BLaER1 (cell line): ENCODE data around the gene INSR.
A peak's percentile ranks its signal among the peaks of the same experiment; 100 is the strongest.

Experiments
- H3K27ac ChIP-seq: shearing (Covaris generic); formaldehyde crosslinking; 2 replicates; pipeline ENCODE4 v1.8.1; 2022
- H3K27me3 ChIP-seq: shearing (Covaris generic); formaldehyde crosslinking; 2 replicates; pipeline ENCODE4 v1.8.1; 2022
- H3K36me3 ChIP-seq: shearing (Covaris generic); formaldehyde crosslinking; 2 replicates; pipeline ENCODE4 v1.8.1; 2022
- H3K4me1 ChIP-seq: shearing (Covaris generic); formaldehyde crosslinking; 2 replicates; pipeline ENCODE4 v1.8.1; 2022
- H3K4me2 ChIP-seq: shearing (Covaris generic); formaldehyde crosslinking; 2 replicates; pipeline ENCODE4 v1.8.1; 2022
- H3K4me3 ChIP-seq: shearing (Covaris generic); formaldehyde crosslinking; 2 replicates; pipeline ENCODE4 v1.8.1; 2022
- H3K9ac ChIP-seq: shearing (Covaris generic); formaldehyde crosslinking; 2 replicates; pipeline ENCODE4 v1.8.1; 2022
- H3K9me3 ChIP-seq: shearing (Covaris generic); formaldehyde crosslinking; 2 replicates; pipeline ENCODE4 v1.8.1; 2022
- H4K20me1 ChIP-seq: shearing (Covaris generic); formaldehyde crosslinking; 2 replicates; pipeline ENCODE4 v1.8.1; 2022
- Cebpa-rat ChIP-seq: shearing (Covaris generic); IDR thresholded peaks from 2 replicates; pipeline ENCODE4 v1.8.1; 2022

Gene INSR

GRCh38 chr19:7297742-7298141 lies 3.5 kb upstream of the INSR start:
- no peak overlapping the region for H3K4me2 ChIP-seq
- H3K4me1 ChIP-seq, result peaks cover 15% of the 10 kb centered on the region
- H3K27me3 ChIP-seq, result no peaks in the 10 kb centered on the region
- no peak overlapping the region for H3K9ac ChIP-seq
- no peak overlapping the region for H3K27ac ChIP-seq
- peaks cover 5% of the 10 kb centered on the region for H4K20me1 ChIP-seq
- H3K4me3 ChIP-seq, result no peak overlapping the region
- TF ChIP-seq Cebpa-rat, result no peak
- H3K9me3 ChIP-seq, result no peaks in the 10 kb centered on the region; the same call in 1 of the 2 replicates
- H3K36me3 ChIP-seq, result no peaks in the 10 kb centered on the region

- Histone ChIP-seq H3K9me3 (no peaks in the 10 kb centered on the region; the same call in 1 of the 2 replicates), H3K4me2 (no peak overlapping the region), H3K27ac (no peak overlapping the region), H3K27me3 (no peaks in the 10 kb centered on the region), H3K4me3 (no peak overlapping the region), H3K36me3 (no peaks in the 10 kb centered on the region), H3K4me1 (peaks cover 26% of the 10 kb centered on the region), H4K20me1 (peaks cover 21% of the 10 kb centered on the region), H3K9ac (no peak overlapping the region)
- no peak for TF ChIP-seq Cebpa-rat
These were observed 1.8 kb upstream of the INSR start for GRCh38 chr19:7295912-7296536.

GRCh38 chr19:7294558-7295212 lies 471 bp upstream of the INSR start:
- Histone ChIP-seq H3K27ac (peak overlapping the region; percentile 83), H4K20me1 (peaks cover 34% of the 10 kb centered on the region), H3K36me3 (no peaks in the 10 kb centered on the region), H3K4me1 (peaks cover 39% of the 10 kb centered on the region), H3K9me3 (no peaks in the 10 kb centered on the region; the same call in 1 of the 2 replicates), H3K9ac (peak overlapping the region; percentile 80), H3K27me3 (no peaks in the 10 kb centered on the region), H3K4me2 (peak overlapping the region; percentile 87), H3K4me3 (peak overlapping the region; percentile 98)
- TF ChIP-seq Cebpa-rat, result no peak

GRCh38 chr19:7292950-7293761 lies 1.1 kb downstream of the INSR start:
- TF ChIP-seq Cebpa-rat, result no peak
- Histone ChIP-seq H3K9ac (peak overlapping the region; percentile 99), H4K20me1 (peaks cover 49% of the 10 kb centered on the region), H3K36me3 (peaks cover 11% of the 10 kb centered on the region), H3K27me3 (no peaks in the 10 kb centered on the region), H3K4me3 (peak overlapping the region; percentile 98), H3K27ac (peak overlapping the region; percentile 98), H3K4me2 (peak overlapping the region; percentile 87), H3K4me1 (peaks cover 55% of the 10 kb centered on the region), H3K9me3 (no peaks in the 10 kb centered on the region; the same call in 1 of the 2 replicates)

- Histone ChIP-seq H3K27ac (peak overlapping the region; percentile 98), H4K20me1 (peaks cover 56% of the 10 kb centered on the region), H3K4me3 (peak overlapping the region; percentile 98), H3K9me3 (no peaks in the 10 kb centered on the region; the same call in 1 of the 2 replicates), H3K9ac (peak overlapping the region; percentile 99), H3K36me3 (peaks cover 18% of the 10 kb centered on the region), H3K4me1 (peaks cover 62% of the 10 kb centered on the region), H3K27me3 (no peaks in the 10 kb centered on the region), H3K4me2 (peak overlapping the region; percentile 87)
- TF ChIP-seq Cebpa-rat, result peak; percentile 69
These were observed 1.8 kb downstream of the INSR start for GRCh38 chr19:7292352-7292949.

- H3K36me3 ChIP-seq, result peaks cover 52% of the 10 kb centered on the region
- peaks cover 81% of the 10 kb centered on the region for H3K4me1 ChIP-seq
- TF ChIP-seq Cebpa-rat, result no peak
- no peak overlapping the region for H3K9ac ChIP-seq
- H3K9me3 ChIP-seq, result no peaks in the 10 kb centered on the region; the same call in 1 of the 2 replicates
- peak overlapping the region; percentile 55 for H3K27ac ChIP-seq
- peaks cover 91% of the 10 kb centered on the region for H4K20me1 ChIP-seq
- H3K4me3 ChIP-seq, result no peak overlapping the region
- H3K27me3 ChIP-seq, result no peaks in the 10 kb centered on the region
- peak overlapping the region; percentile 87 for H3K4me2 ChIP-seq
These were observed 5.2 kb downstream of the INSR start for GRCh38 chr19:7288977-7289376.

- H3K36me3 ChIP-seq, result peaks cover 60% of the 10 kb centered on the region
- TF ChIP-seq Cebpa-rat, result no peak
These were observed 6.1 kb downstream of the INSR start for GRCh38 chr19:7288131-7288530.

GRCh38 chr19:7287722-7288121 lies 6.5 kb downstream of the INSR start:
- peak overlapping the region; percentile 55 for H3K27ac ChIP-seq
- 0 out of 2 replicates have a peak overlapping the region, but pooled peaks have one; percentile 23 for H3K4me3 ChIP-seq
- peak overlapping the region; percentile 52; the same call in 1 of the 2 replicates for H3K9ac ChIP-seq
- no peaks in the 10 kb centered on the region for H3K9me3 ChIP-seq
- no peak for TF ChIP-seq Cebpa-rat
- H3K27me3 ChIP-seq, result no peaks in the 10 kb centered on the region
- H3K36me3 ChIP-seq, result peaks cover 64% of the 10 kb centered on the region
- peaks cover 99% of the 10 kb centered on the region for H4K20me1 ChIP-seq
- peaks cover 94% of the 10 kb centered on the region for H3K4me1 ChIP-seq
- peak overlapping the region; percentile 87 for H3K4me2 ChIP-seq

More at GRCh38 chr19:7288131-7288530, 6.1 kb downstream of the INSR start:
- H3K4me2 ChIP-seq, result peak overlapping the region; percentile 87
- no peaks in the 10 kb centered on the region for H3K27me3 ChIP-seq
- H3K9ac ChIP-seq, result peak overlapping the region; percentile 52; the same call in 1 of the 2 replicates
- no peaks in the 10 kb centered on the region for H3K9me3 ChIP-seq
- H4K20me1 ChIP-seq, result peaks cover 99% of the 10 kb centered on the region
- H3K27ac ChIP-seq, result peak overlapping the region; percentile 55
- H3K4me3 ChIP-seq, result 0 out of 2 replicates have a peak overlapping the region, but pooled peaks have one; percentile 23
- peaks cover 90% of the 10 kb centered on the region for H3K4me1 ChIP-seq
